Right cardiac atrium (tissue), 5 donors: ENCODE results near the gene MRPL24. TPM values are rescaled to one million over a fixed set of nuclear protein-coding genes. Genes with fewer than 3 reads are reported as not detected.
A peak's percentile ranks its signal among the peaks of the same experiment; 100 is the strongest.

Source experiments
- ATAC-seq, 2 donors: fragments of 200-7000 bp; cut with Tn5 transposase; one replicate each; pipeline versions ENCODE4 v1.8.0 to v1.9.1; 2020; ENCODE audit warnings: moderate library complexity in 2 of 2, mild to moderate bottlenecking in 1 of 2
- DNase-seq, 3 donors: peaks; one replicate each; pipeline ENCODE4 v3.0.0-alpha.2; 2020
- H3K27ac ChIP-seq: one replicate; pipeline ENCODE4 v1.5.1; 2013; ENCODE audit warnings: mild to moderate bottlenecking, low read length, control low read depth, moderate library complexity
- H3K27me3 ChIP-seq: one replicate; pipeline ENCODE4 v1.6.1; 2013; ENCODE audit not compliant: control insufficient read depth, insufficient read depth
- H3K4me1 ChIP-seq: one replicate; pipeline ENCODE4 v1.6.1; 2013; ENCODE audit warnings: low read length; ENCODE audit not compliant: control insufficient read depth, insufficient read depth
- H3K4me3 ChIP-seq: one replicate; pipeline ENCODE4 v1.5.1; 2013; ENCODE audit warnings: low read length, control low read depth
- H3K9me3 ChIP-seq: one replicate; pipeline ENCODE4 v1.6.1; 2013; ENCODE audit warnings: low read length; ENCODE audit not compliant: control insufficient read depth
- WGBS: extraction: QIAGEN DNeasy Blood & Tissue Kit; methylation state at CpG from one replicate; pipeline ENCODE4 v1.1.7; 2013; 5-methylcytosine and 5-hydroxymethylcytosine counted together
- intact Hi-C, 4 donors: fragments of 100-400 bp; cut with DNase I; formaldehyde crosslinking; loops; one replicate each; pipeline versions ENCODE4 v1.11.0 to v1.14.0; 2022 to 2023
- polyA plus RNA-seq: library from polyadenylated mRNA; stranded (reverse); fragments of 200-250 nt; gene quantifications from one replicate; pipeline ENCODE4 v1.2.3, GENCODE V29; 2013
- total RNA-seq, 4 donors: library from RNA; stranded (reverse); fragmentation: NEBNext Ultra II Directional; extraction: Animal tissue kit (Norgen Biotek cat#: 25700); gene quantifications; one replicate each; pipeline ENCODE4 v1.2.1, GENCODE V29; 2021
- donor health status: healthy with polysubstance abuse.
- donor health status: DM: no; HTN: yes; CAD: no.
- donor health status: DM: no; HTN: no; CAD: no.
- donor health status: DM: no; HTN: yes; CAD: no; lungs with severe emphysema.
- donor health status: DM: yes; HTN: yes; CAD: no.

MRPL24 gene
- total and polyA plus RNA-seq, 5 donors, result 63.4 to 145 (median 78.5) TPM

DNA sequence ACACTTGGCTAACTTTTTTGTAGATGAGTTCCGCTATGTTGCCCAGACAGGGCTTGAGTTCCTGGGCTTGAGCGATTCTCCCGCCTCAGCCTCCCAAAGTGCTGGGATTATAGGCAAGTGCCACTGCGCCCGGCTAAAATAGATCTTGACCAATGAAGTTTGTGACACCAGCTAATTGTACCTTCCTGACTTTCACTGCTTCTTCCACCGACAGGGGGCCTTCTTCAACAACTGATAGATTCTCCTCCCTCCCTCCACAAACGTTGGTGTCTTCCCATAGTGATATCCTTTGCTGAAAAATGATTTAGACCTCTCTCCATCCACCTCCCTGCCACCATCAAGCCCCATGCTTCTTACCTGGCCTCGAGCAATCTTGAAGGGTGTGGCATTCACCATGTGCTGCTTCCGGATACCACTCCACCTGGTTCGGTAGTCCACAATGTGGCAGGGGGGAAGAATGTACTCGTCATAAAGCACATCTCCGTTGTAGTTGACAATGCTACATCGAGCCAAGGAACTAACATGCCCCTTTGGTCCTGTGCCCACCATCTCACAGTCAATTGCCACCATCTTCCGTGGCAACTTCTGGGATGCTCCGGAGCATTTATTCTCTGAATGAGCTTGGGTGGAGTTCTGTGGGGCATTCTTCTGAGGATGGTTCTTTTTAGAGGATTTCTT, 14.2 kb downstream of the MRPL24 start:
- H3K4me1 ChIP-seq, result peaks cover 18% of the 10 kb centered on the region
- 48% methylated on average over 15 of the region's 15 CpGs for WGBS
- H3K9me3 ChIP-seq, result no peaks in the 10 kb centered on the region
- H3K4me3 ChIP-seq, result no peak overlapping the region
- intact Hi-C loops, result loop anchor here in 3 of 4 donors (2.0 to 10.0 kb wide), 3 partner anchors 36 to 48 kb away; no protein-coding TSS in a partner anchor
- ATAC-seq (no peak), DNase-seq (peak in 1 of 3 donors; percentile 18)
- no peak overlapping the region for H3K27ac ChIP-seq
- no peaks in the 10 kb centered on the region for H3K27me3 ChIP-seq

DNA sequence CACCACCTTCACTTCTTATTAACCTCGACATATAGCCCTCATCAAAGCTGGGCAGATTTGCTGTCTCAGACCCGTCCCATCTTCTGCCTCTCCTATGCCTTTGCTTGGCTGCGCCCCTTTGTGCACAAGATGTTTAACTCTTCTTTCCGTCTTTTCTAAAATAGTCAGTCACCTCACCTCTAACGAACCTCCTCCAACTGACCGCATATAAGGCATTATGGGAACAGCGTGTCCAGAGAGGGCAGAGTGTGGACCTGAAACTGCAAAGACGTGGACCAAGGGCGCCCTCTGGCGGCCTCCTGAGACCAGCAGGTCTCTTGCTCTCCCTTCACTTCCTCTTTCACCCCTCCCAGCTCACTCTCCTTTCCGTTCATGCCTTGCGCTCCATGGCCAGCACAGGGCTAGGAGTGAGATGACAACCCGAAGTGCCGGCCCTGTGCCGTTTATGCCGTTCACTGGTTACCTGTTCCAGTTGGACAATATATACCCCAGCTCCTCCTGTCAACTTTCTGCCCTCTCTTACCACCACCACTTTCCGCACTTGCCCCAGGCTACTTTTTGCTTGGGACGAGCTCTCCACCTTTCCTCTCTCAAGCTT, 15.1 kb downstream of the MRPL24 start:
- H3K27ac ChIP-seq, result peak overlapping the region; percentile 25
- peaks cover 18% of the 10 kb centered on the region for H3K4me1 ChIP-seq
- no peaks in the 10 kb centered on the region for H3K27me3 ChIP-seq
- peak; percentile 90 to 97 (median 94) for DNase-seq
- peak overlapping the region; percentile 31 for H3K4me3 ChIP-seq
- 11% methylated on average over 18 of the region's 18 CpGs for WGBS
- intact Hi-C loops, result loop anchor here in 3 of 4 donors (2.0 to 10.0 kb wide), 4 partner anchors 35 to 49 kb away; no protein-coding TSS in a partner anchor
- no peaks in the 10 kb centered on the region for H3K9me3 ChIP-seq
- peak; percentile 65 to 76 for ATAC-seq

DNA sequence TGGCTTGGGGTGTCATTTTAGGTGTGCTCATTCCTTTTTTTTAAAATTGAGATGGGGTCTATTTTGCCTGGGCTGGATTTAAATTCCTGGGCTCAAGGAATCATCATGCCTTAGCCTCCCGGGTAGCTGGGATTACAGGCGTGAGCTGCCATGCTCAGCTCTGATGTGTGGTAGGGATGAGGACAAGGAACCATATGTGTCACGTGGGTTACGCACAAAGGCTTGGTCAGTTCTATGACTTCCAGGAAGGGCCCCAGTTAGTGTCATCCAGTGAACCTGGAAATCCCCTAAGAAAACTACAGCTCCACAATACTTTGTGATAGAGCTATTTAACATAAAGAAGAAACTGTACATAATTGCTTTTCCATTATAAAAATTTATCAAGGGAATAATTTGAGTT, 19.4 kb downstream of the MRPL24 start:
- DNase-seq (no peak), ATAC-seq (no peak)
- intact Hi-C loops, result loop anchor here in 2 of 4 donors (5.0 to 10.0 kb wide), 2 partner anchors 34 to 53 kb away; no protein-coding TSS in a partner anchor
- Histone ChIP-seq H3K4me1 (peaks cover 9% of the 10 kb centered on the region), H3K4me3 (no peak overlapping the region), H3K27ac (no peak overlapping the region), H3K9me3 (no peaks in the 10 kb centered on the region), H3K27me3 (no peaks in the 10 kb centered on the region)
- WGBS, result 82% methylated on average over 4 of the region's 4 CpGs

DNA sequence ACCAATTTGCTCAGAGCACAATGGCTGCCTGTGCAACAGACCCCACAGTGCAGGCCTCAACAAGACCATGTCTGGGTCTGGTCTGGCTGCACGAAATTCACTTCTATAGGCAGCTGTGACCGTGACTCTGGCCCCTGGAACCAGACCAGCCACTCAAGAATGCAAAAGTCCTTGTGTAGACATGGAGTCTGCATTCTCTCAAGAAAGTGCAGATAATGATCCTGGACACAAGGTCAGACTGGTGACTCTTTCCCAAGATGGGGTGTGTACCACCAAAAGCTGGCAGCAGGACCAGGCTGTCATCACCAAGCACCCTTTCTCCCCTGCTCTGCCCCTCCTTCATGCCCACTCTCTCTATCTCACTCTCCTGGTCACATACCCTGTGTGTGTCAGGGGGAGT, 19.8 kb downstream of the MRPL24 start:
- peak in 1 of 3 donors; percentile 12 for DNase-seq
- Histone ChIP-seq H3K4me3 (no peak overlapping the region), H3K4me1 (peaks cover 8% of the 10 kb centered on the region), H3K27me3 (no peaks in the 10 kb centered on the region), H3K9me3 (no peaks in the 10 kb centered on the region), H3K27ac (no peak overlapping the region)
- ATAC-seq, result no peak
- WGBS, result 60% methylated on average over 2 of the region's 2 CpGs
- intact Hi-C loops, result loop anchor here in 2 of 4 donors (5.0 to 10.0 kb wide), 2 partner anchors 34 to 54 kb away; no protein-coding TSS in a partner anchor

DNA sequence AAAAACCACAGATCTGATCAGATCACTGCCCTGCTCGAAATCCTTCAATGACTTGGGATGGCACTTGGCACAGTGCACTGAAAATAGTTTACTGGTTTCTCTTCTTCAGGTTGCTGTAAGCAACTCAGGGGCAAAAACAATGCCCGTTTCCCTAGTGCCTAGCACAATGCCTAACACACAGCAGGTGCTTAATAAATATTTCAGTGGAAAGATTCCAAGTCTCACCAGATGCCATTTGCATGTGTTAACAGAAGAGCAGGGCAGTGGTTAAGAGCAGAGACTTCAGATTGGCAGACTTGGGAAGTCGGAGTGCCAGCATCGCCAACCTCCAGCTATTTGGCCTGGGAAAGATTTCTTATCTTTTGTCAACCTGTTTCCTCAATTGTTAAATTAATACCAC, 23.5 kb downstream of the MRPL24 start:
- H3K4me3 ChIP-seq, result no peak overlapping the region
- H3K27ac ChIP-seq, result no peak overlapping the region
- no peak for ATAC-seq
- DNase-seq, result peak in 1 of 3 donors; percentile 5
- 84% methylated on average over 4 of the region's 4 CpGs for WGBS
- no peaks in the 10 kb centered on the region for H3K27me3 ChIP-seq
- intact Hi-C loops, result no loop called here
- H3K9me3 ChIP-seq, result no peaks in the 10 kb centered on the region
- no peaks in the 10 kb centered on the region for H3K4me1 ChIP-seq

DNA sequence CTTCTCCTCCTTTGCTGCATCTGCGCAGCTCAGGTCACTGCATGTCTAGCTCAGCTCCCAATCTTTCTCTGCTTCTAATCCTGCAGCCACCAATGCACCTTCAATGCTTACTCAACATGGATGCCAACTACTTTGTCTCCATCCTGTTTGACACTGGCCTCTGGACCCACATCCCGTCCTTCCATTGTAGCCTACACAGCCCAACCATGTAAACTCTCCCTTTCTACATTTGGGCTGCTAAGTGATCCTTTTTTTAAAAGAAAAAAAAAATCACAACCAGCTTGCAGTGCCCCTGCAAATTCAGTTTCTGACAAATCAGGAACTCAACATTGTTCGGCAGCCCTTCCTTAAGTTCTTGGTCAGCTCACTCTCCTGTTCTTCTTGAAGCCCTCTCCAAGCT, 26.1 kb downstream of the MRPL24 start:
- 74% methylated on average over 3 of the region's 3 CpGs for WGBS
- intact Hi-C loops, result no loop called here
- H3K9me3 ChIP-seq, result no peaks in the 10 kb centered on the region
- H3K27ac ChIP-seq, result no peak overlapping the region
- no peaks in the 10 kb centered on the region for H3K27me3 ChIP-seq
- H3K4me3 ChIP-seq, result no peak overlapping the region
- DNase-seq (peak in 1 of 3 donors; percentile 22), ATAC-seq (no peak)
- no peaks in the 10 kb centered on the region for H3K4me1 ChIP-seq

DNA sequence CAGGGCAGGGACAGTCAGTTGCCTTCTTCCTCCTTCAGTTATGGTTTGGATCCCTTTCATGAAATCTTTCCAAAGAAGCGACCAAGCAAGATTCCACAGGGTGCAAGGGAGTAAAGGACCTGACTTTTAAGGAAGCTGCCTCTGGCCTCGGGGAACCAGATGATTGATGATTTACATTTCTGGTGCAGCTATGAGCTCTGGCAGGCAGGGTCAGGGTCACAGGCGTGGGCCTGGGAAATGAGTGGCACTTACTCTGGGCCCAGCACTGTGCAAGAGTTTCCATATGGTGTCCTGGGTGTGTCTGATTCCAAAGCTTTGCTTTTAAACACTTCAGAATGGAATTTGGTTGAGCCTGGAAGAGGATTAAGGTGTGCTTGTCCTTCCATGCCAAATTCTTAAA, 28.3 kb downstream of the MRPL24 start:
- no peak overlapping the region for H3K4me3 ChIP-seq
- 77% methylated on average over 3 of the region's 3 CpGs for WGBS
- intact Hi-C loops, result no loop called here

DNA sequence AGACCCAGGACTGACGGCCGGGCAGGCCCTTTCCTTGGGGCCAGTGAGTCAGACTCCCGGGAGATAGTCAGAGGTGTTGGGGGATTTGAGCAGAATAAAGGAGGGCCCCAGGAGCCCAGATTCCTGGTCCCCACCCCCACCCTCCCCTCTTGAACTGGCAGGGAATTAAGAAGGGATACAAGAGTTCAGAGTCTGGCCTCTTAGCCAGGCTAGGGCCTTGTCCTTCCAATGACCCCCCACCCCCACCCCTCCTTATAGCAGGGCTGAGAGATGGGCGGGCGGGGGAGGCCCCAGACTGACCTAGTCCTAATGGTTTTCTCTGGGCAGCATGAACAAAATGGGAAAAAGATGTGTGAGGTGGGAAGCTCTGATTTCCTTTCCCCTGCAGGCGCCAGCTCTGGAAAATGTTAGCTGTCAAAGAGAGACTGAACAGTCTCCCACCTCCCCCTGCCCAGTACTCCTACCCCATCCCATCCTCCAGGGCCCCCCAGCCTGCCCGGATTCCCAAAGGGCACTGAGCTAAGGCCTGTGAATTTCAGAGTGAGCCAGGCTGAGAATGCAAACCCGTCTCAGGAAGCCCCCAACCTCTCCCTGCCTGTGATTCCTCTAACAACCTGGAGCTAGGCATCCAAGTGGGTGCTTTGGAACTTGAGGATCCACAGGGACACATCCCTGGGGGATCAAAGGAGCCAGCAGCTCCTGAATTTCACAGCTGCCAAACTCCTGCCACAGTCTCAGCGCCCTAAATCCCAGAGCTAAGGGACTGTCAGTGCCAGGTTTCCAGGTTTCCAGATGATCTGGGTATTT, 29.7 kb downstream of the MRPL24 start:
- 79% methylated on average over 9 of the region's 9 CpGs for WGBS
- H3K4me1 ChIP-seq, result no peaks in the 10 kb centered on the region
- intact Hi-C loops, result no loop called here
- no peak overlapping the region for H3K4me3 ChIP-seq
- ATAC-seq (no peak), DNase-seq (peak in 1 of 3 donors; percentile 16)
- no peaks in the 10 kb centered on the region for H3K27me3 ChIP-seq
- H3K27ac ChIP-seq, result no peak overlapping the region
- H3K9me3 ChIP-seq, result no peaks in the 10 kb centered on the region

More for the DNA sequence above, 28.3 kb downstream of the MRPL24 start:
- H3K27ac ChIP-seq, result no peak overlapping the region
- DNase-seq, result no peak
- no peaks in the 10 kb centered on the region for H3K4me1 ChIP-seq
- H3K27me3 ChIP-seq, result no peaks in the 10 kb centered on the region
- no peaks in the 10 kb centered on the region for H3K9me3 ChIP-seq
- no peak for ATAC-seq

DNA sequence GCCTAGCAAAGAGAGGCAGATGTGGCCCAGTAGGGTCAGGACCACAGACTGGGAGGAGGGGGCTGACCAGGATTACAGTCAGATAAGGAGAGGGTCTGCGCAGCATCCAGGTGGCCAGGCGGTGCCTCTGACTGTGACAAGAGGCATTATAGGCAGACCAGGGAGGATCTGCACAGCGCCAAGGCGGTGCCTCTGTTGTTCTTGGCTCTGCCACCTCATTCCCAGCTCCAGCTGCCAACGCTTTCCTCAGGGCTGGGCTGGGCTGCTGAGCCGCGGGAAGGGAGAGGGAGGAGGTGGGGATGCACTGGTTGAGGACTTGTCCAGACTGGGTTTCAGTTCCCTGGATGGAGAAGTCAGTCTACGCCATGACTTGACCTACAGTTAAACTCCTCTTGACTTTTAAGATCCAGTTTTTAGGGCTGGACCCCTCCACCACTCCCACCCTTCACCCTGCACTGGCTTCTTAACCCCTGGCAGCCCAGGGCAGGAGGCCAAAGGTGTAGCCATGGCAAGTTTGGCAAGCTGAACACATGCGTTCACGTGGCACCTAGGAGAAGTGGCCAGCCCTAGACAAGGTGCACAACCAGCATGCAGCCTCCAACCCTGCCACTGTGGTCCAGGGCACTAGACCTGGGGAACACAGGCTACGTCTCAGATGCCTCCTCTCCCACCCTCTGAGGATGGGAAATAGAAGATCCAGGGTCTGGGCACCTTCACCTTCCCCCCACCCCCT, 31.0 kb downstream of the MRPL24 start:
- DNase-seq (peak; percentile 82 to 91 (median 90)), ATAC-seq (peak; percentile 84 to 87)
- intact Hi-C loops, result no loop called here
- 38% methylated on average over 11 of the region's 11 CpGs for WGBS
- Histone ChIP-seq H3K4me3 (no peak overlapping the region), H3K27ac (no peak overlapping the region), H3K9me3 (no peaks in the 10 kb centered on the region), H3K4me1 (peaks cover 1% of the 10 kb centered on the region), H3K27me3 (no peaks in the 10 kb centered on the region)

DNA sequence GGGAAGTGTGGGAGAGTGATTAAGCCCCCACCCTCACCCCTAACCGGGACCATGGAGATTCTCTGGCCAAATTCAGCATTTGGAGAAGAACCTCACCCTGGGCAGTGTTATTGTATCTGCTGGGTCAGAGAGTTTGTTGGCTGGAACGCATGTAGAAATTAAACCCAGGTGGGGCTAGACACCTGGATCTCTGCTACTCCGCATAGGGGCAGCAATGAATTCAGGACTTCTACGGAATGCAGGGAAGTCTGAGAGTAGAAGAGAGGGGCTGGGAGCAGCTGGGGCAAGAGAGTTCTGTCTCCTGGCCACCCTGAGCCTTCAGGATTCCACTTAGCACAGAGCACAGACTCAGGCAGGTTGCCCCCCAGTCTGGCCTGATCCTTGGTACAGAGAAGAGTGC, 31.9 kb downstream of the MRPL24 start:
- intact Hi-C loops, result no loop called here
- H3K27ac ChIP-seq, result no peak overlapping the region
- no peaks in the 10 kb centered on the region for H3K9me3 ChIP-seq
- DNase-seq, result peak in 1 of 3 donors; percentile 6
- WGBS, result 77% methylated on average over 4 of the region's 4 CpGs
- no peak overlapping the region for H3K4me3 ChIP-seq
- peaks cover 4% of the 10 kb centered on the region for H3K4me1 ChIP-seq
- ATAC-seq, result no peak
- H3K27me3 ChIP-seq, result no peaks in the 10 kb centered on the region
